Lung microvascular endothelial cell (primary cell): ENCODE measurements around the gene PRKAG3. TPM values are rescaled to one million over a fixed set of nuclear protein-coding genes. Genes with fewer than 3 reads are reported as not detected.
"Not testable (repeated sequence)": the region's sequence is repeated elsewhere in the genome, so short reads cannot be mapped to it uniquely, and the experiment has no call there.

Experiments
- DNase-seq, 2 donors: peaks; one replicate each; pipeline versions ENCODE4 v3.0.0 to v3.0.0-alpha.2; 2010; ENCODE audit warnings: low read depth in 2 of 2
- total RNA-seq: library from RNA; depleted of rRNA; stranded (reverse); fragments of >200 nt; gene quantifications from 2 replicates; pipeline ENCODE4 v1.2.1, GENCODE V29; 2014

Gene PRKAG3
- total RNA-seq, 1 donor from 2014 or later: not detected

DNA sequence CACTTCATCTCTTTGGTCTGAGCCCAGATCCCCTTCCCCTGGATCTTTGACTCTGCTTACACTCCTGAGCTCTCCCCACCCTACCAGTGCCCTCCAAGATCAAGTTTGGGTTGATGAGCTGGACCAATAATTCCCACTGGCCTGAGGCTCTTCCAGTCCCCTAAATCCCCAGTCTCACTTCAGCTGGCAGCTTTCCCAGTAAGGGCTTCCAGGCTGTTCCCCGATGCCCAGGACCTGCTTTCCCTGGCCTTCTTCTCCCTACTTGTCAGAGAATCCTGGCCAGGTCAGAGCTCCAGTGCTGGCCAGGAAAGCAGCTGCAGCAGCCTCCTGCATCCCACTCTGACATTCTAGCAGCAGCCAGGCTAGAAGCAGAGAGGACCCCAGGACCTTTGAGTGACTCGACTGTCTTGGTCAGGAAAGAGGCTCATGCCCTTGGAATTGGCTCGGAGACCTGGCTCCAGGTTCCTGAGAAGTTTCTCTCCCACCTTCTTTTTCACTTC, 31.5 kb upstream of the PRKAG3 start:
- no peak for DNase-seq

DNA sequence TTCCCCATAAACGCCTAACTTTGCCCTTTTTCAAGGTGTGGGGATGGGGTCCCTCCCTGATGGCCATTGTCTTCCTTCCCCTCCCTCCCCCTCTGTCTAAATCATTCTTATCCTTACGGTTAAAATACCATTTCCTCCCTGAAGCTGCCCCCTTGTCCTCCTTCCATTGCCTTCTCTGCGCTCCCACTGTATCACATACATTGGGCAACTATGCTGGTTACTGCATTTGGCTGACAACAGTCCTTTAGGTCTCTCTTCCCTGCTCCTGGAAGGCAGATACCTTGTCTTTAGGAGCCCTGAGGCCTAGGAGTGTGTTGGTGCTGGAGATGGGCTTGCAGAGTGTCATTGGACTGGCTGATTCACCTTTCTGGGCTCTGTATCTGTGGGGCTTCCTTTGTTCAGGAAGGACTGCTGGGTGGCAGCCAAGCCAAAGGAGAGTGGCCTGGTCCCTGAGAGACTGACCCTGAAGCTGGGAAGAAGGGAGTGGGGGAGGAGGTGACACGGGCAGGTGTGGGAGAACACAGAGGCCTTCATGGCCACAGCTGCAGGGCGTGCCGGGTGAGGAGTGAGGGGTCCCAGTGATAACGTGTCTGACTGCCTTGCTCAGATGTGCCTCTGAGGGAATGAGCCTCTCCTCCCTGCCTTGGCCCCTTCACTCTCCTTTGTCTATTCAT, 30.2 kb upstream of the PRKAG3 start:
- no peak for DNase-seq

DNA sequence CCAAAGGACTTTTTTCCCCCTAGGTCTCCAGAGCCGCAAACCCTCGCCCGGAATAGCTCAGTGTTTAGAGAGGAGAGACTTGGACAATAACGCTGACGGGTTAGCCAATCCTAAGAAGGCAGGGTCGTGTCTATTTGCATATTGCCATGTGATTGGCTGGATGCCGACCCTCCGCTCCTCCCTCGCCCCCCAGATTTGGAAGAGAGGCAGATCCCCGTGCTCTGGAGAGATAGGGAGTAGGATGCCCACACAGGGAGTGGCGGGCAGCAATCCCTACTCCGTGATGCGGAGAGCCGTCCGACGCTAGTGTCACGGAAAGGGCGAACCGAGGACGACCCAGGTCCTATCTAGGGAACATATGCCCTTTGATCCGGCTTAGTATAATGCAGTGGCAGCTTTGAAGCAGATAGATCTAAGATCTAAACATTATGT, 29.4 kb upstream of the PRKAG3 start:
- peak in 1 of 2 donors; percentile 23 for DNase-seq

DNA sequence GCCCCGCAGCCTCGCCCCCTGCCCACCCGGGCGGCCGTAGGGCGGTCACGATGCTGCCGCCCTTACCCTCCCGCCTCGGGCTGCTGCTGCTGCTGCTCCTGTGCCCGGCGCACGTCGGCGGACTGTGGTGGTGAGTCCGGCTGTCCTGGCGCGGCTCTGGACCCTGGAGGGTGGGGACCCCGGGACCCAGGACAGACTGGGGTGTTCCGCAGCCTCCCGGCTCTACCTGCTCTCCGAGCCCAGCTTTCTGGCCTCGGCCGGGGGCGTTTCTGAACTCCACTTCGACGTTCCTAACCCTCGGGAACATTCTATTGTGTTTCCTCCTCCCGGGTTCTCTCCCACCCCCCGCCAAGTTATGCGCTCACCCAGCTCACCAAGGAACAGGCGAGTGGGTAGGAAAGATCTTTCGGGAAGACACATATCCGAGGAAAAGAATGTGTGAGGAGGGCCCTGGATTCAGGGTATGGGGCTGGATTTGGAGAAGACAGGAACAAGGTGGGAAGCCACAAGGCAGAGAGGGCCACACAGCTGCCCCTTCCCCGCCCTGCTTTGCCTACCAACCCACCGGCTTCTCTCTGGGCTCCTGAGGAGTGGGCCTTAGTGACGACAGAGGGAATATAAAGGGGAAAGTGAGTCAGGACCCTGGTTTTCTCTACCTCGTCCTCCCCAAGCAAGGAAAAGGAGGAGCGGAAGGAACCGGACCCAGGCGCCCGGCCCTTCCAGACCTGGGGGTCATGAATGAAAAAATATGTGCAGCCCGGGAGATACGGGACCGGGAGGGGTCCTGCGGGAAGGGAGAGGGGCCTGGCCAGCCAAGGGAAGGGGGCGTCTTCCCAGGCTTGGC, 28.6 kb upstream of the PRKAG3 start:
- no peak for DNase-seq

DNA sequence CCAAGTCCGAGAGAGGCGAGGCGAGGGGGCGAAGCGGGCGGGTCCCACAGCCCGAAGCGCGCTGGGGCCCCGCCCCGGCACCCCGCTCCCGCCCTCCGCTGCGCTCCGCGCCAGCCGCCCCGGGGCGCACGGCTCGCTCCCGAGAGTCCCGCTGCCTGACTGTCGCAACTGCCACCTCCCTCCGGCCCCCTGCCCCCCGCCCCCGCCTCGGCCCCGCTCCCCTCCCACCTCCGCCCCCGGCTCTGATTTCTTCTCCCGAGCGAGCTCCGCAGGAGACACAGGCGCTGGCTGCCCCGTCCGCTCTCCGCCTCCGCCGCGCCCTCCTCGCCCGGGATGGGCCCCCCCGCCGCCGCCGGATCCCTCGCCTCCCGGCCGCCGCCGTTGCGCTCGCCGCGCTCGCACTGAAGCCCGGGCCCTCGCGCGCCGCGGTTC, 28.0 kb upstream of the PRKAG3 start, which contains the start of gene WNT6:
WNT6 (plus strand) TSS at position 250 of the 432 bp plus-strand sequence. CDS start 233 bp downstream, outside the sequence.
- DNase-seq: no peak

DNA sequence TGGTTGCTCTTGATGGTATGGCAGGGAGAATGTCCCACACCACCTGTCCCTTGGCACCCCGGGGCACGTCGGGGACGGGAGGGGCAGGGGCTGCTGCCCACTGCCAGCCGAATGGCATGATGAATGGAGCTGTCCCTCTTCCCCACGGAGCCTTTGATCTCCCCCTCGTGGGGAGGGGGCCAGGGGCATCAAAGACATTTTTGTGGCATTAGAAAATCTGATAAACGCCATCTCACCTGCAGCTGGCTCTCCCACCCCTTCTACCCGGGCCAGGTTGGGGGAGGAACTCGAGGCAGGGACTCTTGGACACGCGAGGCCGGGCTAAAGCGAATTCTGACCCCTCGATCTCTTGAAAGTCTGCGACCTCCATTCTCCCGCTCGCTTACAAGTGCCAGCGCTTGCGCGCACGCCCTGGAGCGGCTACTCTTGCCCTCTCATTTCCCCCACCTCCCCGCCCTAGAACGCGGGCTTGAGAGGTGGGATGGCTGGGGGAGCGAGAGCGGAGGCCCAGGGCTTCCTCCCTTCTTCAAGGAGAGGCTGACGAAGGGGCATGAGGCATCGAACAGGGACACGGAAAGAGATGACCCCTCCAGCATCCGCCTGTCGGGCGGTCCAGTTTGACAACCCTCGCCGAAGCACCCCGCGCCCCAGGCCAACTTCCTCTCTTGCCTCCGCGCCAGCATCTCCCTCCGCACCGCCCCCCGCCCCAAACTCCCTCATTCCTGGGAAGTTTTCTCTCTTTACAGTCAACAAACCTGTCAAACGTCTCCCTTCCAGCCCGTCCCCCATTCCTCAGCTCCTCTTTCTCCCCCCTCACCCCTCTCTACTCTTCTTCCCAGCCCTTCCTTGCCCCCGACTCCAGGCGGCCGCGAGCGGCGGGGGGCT, 27.3 kb upstream of the PRKAG3 start:
- DNase-seq: no peak

DNA sequence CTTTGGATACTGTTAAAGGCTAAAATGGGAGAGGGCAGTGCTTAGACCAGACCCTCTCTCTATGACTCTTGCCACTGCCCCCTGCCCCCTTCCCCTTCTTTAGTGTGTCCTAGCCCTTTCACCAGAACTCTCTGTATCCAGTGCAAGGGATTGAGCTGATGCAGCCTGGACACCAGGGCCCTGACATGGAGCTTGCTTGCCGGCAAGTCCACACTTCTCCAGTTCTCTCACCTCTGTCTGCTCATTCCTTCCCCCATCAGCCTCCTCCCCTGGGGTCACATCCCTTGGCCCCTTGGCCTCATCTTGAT, 26.5 kb upstream of the PRKAG3 start:
- no peak for DNase-seq

DNA sequence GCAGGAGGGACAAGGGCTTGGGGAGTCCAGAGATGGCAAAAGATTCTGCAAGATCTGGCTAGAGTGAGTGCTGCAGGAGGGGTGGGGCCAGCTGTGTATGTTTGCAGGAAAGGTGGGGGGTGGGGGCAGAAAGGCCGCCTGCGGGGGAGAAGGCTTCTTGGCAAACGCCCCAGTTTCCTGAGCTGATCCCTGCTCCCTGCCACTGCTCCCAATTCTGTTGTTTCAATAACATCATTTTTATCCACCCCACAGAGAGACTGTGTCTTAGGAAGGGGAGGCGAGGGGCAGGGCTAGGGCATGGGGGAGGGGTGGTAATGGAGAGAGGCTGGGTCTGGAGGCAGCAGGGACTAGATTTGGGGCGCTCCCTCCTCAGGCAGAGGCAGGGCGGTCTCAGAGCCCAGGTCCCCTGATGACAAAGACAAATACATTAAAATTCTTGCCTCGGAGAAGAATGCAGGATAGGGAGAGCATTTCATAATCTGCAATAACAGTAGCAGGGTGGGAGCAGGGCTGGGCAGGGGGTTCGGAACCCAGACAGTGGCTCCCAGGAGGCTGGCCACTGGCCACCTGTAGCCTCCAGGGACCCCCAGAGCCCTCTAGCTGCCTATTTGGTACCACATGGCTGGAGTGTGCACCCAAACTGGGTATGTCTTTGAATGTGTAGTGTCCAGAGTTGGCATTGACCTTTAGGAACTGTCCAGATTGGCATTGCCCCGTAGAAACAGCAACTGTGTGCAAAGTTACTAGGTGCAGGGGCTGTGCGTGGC, 26.0 kb upstream of the PRKAG3 start:
- DNase-seq: no peak

DNA sequence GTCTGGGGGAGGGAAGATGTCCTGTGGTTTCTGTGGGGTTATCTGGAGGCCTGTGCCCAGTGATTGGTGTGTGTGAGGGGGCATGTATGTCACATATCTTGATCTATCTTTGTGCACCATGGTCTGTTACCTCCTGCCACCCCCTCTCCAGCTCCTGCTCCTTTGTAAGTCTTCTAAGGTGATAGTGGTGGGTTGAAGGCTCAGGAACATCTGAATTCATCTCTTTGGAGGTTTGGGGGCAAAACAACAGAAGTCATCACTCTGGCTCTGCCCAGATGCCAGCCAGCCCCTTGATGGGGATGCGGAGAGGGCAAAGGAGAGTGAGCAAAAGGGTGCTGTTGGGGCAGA, 25.3 kb upstream of the PRKAG3 start:
- no peak for DNase-seq

DNA sequence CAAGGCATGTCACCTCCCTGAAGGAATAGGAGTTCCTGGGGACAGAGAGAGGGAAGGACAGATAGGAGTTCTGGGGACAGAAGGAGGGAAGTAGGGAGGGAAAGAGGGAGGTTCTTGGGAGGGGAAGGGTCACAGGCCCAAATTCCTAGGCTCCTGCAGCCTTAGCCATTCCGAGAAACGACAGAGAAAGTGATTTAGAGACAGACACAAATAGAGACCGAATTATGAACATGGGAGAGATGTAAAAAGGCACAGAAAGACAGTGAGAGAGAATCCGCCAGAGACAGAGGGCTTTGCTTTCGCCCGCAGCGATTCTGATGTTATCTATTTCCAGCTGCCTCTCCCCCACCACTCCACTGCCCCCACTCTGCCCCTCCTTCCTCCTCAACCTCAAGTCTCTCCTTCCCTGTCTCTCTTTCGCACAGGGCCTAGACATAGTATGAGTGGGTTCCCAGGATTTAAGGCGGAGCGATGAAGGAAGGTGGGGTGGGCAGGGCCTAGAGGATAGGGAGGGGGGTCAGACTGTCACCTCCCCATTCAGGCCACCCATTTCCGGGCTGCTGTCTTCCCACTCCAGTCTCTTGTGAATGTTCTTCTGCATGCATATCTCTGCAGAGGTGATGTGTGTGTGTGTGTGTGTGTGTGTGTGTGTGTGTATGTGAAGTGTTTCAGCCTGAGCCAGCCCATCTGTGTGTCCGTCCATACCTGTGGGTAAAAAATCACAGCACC, 24.7 kb upstream of the PRKAG3 start:
- DNase-seq: no peak

DNA sequence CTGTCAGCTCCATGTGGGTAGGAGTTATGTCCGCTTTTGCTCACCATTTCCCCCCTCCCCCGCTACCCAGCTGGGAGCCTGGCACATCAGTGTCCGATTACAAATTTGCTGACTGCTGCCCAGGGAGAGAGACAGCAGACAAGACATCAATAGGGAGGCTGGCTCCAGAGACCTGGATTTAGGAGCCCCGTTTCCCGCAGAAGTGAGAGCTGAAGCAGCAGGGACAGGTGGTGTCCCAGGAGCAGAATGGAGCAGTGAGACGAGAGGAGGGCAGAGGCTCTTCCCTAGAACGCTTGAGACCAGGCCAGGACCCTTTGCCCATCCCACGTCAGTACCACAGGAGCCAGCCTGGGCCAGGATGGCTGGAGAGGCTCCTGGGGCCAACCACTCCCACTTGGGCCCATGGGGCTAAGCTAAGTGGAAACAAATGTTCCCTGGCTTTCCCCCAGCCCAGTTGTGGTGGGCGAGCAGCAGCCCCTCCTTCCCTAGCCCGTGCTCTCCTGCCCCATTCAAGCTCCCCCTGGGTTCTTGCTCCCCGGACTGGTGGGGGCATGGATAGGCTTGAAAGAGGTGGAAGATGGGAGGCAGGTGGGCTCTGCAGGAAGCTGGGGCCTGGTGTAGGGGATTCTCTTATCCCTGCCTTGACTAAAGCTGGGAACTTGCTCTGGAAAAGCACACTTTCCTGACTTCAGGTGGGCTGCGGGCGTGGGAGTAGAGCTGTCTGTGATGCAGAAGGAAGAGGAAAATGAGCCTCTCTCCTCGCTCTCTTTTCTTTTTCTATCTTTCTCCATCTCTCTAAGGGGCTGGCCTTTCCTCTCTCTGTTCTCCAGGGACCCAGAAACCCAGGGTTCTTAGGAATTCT, 23.9 kb upstream of the PRKAG3 start:
- no peak for DNase-seq

DNA sequence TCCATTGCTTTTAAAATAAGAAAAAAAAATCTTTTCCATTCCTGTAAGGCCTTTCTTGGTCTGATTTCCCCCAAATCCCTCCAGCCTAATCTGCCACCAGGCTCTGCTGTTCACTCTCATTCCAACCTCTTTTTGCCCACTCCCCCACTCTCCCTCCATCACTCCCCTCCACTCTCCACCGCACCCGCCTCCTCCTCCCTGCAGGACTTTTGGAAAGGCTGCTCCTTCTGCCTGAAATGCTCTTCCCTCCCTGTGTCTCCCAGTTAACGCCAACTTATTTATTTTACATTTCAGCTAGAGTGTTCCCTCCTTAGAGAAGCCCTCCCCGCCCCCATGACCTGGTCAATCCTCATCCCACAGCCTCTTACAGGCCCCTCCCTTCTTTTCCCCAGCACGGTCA, 23.3 kb upstream of the PRKAG3 start:
- DNase-seq: no peak

DNA sequence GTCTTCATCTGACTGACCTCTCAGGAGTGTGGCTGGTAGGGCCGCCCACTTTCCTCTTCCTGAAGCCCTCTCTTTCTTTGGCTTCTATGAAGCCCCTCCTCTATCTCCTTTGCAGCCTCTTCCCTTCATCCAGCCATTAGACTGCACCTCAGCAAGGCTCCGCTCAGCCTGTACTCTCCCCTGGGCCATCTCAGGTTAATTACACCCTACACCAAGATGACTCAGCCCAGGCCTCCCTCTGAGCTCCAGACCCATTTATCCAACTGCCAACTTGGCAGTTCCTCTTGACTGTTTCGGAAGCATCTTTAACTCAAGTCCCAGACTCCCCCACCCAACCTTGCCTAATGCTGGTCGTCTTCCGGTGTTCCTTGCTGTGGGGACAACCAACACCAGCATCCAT, 22.2 kb upstream of the PRKAG3 start:
- DNase-seq: peak in 1 of 2 donors; percentile 17

DNA sequence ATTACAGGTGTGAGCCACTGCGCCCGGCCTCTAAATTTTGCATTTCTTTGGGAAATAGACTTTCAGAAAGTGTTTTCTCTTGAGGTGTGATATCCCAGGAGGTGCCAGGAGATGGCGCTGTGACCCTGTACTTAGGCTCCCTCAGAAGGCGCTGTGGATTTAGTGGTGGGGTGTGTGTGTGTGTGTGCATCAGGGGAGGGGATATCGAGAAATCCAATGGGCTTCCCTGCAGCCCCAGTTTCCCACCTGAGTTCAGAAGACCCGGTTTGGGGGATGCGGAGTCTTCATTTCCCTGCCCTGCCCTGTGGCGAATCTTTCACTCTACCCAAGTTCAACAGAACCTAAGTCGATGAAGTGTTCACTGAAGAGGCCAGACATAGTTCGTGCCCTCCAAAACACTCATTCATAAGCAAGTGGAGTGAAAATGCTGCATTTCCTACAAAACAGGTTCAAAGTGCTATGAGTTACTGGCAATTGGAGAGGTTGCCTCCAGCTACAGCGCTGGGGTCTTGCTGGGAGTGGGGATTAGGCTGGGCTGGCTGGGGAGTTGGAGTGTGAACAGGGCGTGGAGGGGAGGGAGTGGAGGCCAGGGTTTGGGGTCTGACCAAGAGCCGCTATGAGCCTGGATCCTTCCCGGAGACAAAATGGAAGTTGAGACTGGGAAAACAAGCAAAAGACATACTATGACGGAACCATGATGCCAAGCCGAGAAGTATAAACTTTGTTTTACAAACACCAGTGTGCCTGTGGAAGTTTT, 21.5 kb upstream of the PRKAG3 start:
- DNase-seq: peak; percentile 67

DNA sequence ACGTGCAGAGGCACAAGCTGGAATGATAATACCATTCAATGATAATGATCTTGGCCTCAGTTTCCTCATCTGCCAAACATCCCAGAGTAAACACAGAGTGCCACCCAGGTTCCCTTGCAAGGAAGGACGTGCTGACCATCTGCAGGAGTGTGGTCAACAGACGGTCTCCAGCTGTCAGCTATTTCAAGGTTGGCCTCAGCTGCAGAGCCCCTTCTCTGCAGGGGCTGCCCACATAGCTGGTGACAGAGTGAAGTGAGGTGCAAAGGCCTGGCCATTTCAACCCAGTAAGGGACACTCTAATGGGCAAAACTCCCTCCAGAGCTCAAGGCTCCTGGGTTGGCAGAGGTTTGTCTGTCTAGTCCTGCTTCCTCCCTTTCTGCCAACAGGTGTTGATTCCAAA, 19.7 kb upstream of the PRKAG3 start:
- DNase-seq: no peak

DNA sequence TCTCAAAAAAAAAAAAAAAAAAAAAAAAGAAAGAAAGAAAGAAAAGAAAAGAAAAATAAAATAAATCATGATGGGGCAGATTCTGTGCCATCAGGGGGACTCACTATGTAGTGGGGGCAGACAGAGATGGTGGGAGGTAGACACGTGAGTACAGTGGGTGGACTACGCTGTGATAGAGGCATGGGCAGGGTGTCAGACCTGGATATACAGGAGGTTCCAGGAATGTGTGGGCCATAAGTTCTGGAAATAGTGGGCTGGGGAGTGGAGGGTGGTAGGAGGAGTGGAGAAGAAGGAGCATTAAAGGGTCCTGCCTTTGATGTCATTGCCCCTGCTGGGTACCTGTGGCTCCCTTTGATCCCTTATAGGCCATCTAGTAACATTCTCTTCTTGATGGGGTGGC, 19.2 kb upstream of the PRKAG3 start:
- DNase-seq: no peak

DNA sequence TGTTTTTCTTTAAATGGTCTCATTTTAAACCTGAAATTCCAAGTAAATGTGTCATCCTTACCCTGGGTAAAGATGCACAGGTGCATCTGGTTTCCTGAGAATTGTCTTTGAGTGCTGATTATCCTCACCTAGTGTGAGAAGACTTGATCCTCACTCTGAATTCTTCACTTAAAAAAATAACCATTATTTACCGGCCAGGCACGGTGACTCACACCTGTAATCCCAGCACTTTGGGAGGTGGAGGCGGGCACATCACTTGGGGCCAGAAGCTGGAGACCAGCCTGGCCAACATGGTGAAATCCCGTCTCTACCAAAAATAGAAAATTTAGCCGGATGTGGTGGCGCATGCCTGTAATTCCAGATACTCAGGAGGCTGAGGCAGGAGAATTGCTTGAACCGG, 18.1 kb upstream of the PRKAG3 start:
- DNase-seq: no peak

DNA sequence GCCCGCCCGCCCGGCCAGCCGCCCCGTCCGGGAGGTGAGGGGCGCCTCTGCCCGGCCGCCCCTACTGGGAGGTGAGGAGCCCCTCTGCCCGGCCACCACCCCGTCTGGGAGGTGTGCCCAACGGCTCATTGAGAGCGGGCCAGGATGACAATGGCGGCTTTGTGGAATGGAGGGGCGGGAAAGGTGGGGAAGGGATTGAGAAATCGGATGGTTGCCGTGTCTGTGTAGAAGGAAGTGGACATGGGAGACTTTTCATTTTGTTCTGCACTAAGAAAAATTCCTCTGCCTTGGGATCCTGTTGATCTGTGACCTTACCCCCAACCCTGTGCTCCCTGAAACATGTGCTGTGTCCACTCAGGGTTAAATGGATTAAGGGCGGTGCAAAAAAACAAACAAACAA, 15.4 kb upstream of the PRKAG3 start:
- not testable (repeated sequence) for DNase-seq

DNA sequence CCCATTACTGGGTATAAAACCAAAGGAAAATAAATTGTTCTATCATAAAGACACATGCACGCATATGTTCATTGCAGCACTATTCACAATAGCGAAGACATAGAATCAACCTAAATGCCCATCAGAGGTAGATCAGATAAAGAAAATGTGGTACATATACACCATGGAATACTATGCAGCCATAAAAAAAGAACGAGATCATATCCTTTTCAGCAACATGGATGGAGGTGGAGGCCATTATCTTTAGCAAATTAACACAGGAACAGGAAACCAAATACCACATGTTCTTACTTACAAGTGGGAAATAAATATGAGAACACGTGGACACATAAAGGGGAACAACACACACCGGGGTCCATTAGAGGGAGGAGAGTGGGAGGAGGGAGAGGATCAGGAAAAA, 12.7 kb upstream of the PRKAG3 start:
- DNase-seq: not testable (repeated sequence)
